Measurements from ENCODE around the gene BAIAP2L2. TPM values are rescaled to one million over a fixed set of nuclear protein-coding genes. Genes with fewer than 3 reads are reported as not detected.

The BAIAP2L2 gene
- total and polyA plus RNA-seq, 2 of the 4 experiments (the other 2 are of a cell fraction) = 0.18 to 0.46 TPM

DNA sequence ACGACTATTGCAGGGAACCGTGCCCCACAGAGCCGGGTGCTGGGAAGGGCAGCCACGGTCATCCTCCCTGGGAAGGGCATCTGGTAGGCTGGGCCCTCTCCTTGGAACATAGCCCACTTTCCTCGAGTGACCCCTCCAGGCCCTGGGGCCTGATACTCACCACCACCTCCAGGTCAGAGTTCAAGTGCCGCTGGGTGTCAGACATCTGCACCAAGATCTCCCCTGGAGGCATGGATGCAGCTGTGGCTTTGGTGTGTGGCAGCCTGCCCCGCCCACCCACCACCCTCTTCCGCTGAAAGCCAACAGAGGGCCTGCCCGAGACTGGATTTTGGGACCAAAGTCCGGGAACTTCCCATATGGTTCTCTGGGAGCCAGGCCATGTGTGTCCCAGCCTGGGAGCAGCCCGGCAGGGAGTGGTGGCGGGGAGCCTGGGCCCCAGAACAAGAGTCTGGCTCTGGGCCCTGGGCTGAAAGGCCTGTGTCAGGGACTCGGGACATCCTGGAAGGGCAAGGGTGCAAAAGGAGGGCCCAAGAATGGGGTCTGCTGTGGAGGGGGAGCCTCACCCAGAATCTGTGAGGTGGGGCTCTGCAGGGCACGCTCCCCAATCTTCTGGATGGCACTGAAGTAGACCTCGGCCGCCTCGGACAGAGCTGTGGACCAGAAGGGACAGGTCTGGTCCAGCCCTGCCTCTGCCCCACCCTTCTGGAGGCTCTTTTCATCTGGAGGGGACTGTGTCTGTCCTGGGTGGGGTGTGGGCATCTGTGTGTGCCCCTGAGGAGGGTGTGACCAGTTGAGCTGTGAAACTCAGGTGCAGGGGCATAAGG, 2.6 kb downstream of the BAIAP2L2 start:
- peaks cover 2% of the 10 kb centered on the region; the same call in 1 of the 2 replicates for H3K27me3 ChIP-seq (ENCODE audit: control insufficient read depth, insufficient read depth, low read length)
- no peak overlapping the region for H3K18ac ChIP-seq (ENCODE audit: low read depth, low read length)
- no peak overlapping the region for H3K4ac ChIP-seq (ENCODE audit: low read depth, low read length)
- ATAC-seq (ENCODE audit: low read depth) (no peak), DNase-seq (no peak)
- dilution Hi-C loops (cut with HindIII; ENCODE audit: low sequenced_read_pairs, unreplicated experiment) = no loop called here
- H3K4me1 ChIP-seq (ENCODE audit: control insufficient read depth, insufficient read depth, low read length) = no peaks in the 10 kb centered on the region
- H3K56ac ChIP-seq (ENCODE audit: extremely low read depth, insufficient read depth, low read length) = no peak overlapping the region
- no peak overlapping the region for H2BK15ac ChIP-seq (ENCODE audit: low read depth, low read length)
- no peak overlapping the region for H3K14ac ChIP-seq (replicated peaks; ENCODE audit: low read depth, low read length)
- in situ Hi-C loops (cut with MboI; ENCODE audit: low sequenced_read_pairs) = no loop called here
- no peak overlapping the region for H4K91ac ChIP-seq (ENCODE audit: insufficient read depth, low read depth, low read length)
- no peak overlapping the region for H2AK9ac ChIP-seq (replicated peaks; ENCODE audit: low read depth, low read length, poor library complexity)
- no peak overlapping the region for H3K9ac ChIP-seq (ENCODE audit: low read depth, low read length)
- no peak overlapping the region for H4K8ac ChIP-seq (ENCODE audit: low read depth in 2 of 2, low read length in 2 of 2)
- H2BK5ac ChIP-seq (ENCODE audit: low read depth, low read length, poor library complexity, severe bottlenecking) = no peak overlapping the region
- H4K20me1 ChIP-seq (ENCODE audit: insufficient read depth, low read length) = no peaks in the 10 kb centered on the region
- H4K5ac ChIP-seq (ENCODE audit: low read depth, low read length) = no peak overlapping the region
- no peak overlapping the region for H2AFZ ChIP-seq (replicated peaks; ENCODE audit: low read length, poor library complexity)
- no TSS peak for BruUV-seq (replicated peaks)
- no peaks in the 10 kb centered on the region for H3K36me3 ChIP-seq (ENCODE audit: control insufficient read depth, insufficient read depth, low read length)
- H3K23ac ChIP-seq (ENCODE audit: low read depth, low read length) = no peak overlapping the region
- H2AK5ac ChIP-seq (ENCODE audit: low read depth, low read length) = no peak overlapping the region
- H2BK120ac ChIP-seq (ENCODE audit: low read depth, low read length) = no peak overlapping the region
- POLR2A ChIA-PET (ENCODE audit: unreplicated experiment) = no interaction called here
- no peak overlapping the region for H3K27ac ChIP-seq (ENCODE audit: insufficient read depth, low read length)
- intact Hi-C loops (cut with micrococcal nuclease) = no loop called here
- CTCF ChIA-PET = no interaction called here
- no peak for TF ChIP-seq CHD1 (IDR thresholded peaks at IDR 0.05; ENCODE audit: low read depth, low read length)
- TF ChIP-seq MXI1 (IDR thresholded peaks at IDR 0.05; ENCODE audit: borderline replicate concordance, low read depth, low read length) = no peak
- no peak for TF ChIP-seq MAZ (IDR thresholded peaks at IDR 0.05; ENCODE audit: borderline replicate concordance, low read depth, low read length)
- TF ChIP-seq ELK1 (IDR thresholded peaks at IDR 0.05; ENCODE audit: borderline replicate concordance, low read depth, low read length) = no peak
- TF ChIP-seq POLR2A (IDR thresholded peaks at IDR 0.05; ENCODE audit: low read depth, low read length) = no peak
- TF ChIP-seq RCOR1 (IDR thresholded peaks at IDR 0.05; ENCODE audit: insufficient replicate concordance, low read length) = no peak
- TF ChIP-seq, protein P1, sequence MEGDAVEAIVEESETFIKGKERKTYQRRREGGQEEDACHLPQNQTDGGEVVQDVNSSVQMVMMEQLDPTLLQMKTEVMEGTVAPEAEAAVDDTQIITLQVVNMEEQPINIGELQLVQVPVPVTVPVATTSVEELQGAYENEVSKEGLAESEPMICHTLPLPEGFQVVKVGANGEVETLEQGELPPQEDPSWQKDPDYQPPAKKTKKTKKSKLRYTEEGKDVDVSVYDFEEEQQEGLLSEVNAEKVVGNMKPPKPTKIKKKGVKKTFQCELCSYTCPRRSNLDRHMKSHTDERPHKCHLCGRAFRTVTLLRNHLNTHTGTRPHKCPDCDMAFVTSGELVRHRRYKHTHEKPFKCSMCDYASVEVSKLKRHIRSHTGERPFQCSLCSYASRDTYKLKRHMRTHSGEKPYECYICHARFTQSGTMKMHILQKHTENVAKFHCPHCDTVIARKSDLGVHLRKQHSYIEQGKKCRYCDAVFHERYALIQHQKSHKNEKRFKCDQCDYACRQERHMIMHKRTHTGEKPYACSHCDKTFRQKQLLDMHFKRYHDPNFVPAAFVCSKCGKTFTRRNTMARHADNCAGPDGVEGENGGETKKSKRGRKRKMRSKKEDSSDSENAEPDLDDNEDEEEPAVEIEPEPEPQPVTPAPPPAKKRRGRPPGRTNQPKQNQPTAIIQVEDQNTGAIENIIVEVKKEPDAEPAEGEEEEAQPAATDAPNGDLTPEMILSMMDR (conservative IDR thresholded peaks at IDR 0.05; ENCODE audit: low read depth, low read length) = no peak
- no peak for TF ChIP-seq BHLHE40 (IDR thresholded peaks at IDR 0.05; ENCODE audit: low read depth, low read length)
- TF ChIP-seq, protein P2, sequence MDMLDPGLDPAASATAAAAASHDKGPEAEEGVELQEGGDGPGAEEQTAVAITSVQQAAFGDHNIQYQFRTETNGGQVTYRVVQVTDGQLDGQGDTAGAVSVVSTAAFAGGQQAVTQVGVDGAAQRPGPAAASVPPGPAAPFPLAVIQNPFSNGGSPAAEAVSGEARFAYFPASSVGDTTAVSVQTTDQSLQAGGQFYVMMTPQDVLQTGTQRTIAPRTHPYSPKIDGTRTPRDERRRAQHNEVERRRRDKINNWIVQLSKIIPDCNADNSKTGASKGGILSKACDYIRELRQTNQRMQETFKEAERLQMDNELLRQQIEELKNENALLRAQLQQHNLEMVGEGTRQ (IDR thresholded peaks at IDR 0.05; ENCODE audit: low read depth, low read length) = no peak
- no peak for TF ChIP-seq SMC3 (IDR thresholded peaks at IDR 0.05; ENCODE audit: low read depth, low read length)
- TF ChIP-seq RFX5 (IDR thresholded peaks at IDR 0.05; ENCODE audit: low read depth, low read length) = no peak
- no peak for TF ChIP-seq CEBPB (IDR thresholded peaks at IDR 0.05; ENCODE audit: low read depth, low read length)
- no peak for TF ChIP-seq NFE2L2 (IDR thresholded peaks at IDR 0.05; ENCODE audit: low read depth, low read length)
- no peak for TF ChIP-seq RAD21 (IDR thresholded peaks at IDR 0.05; ENCODE audit: low read length)
- no peak for TF ChIP-seq FOS (IDR thresholded peaks at IDR 0.05; ENCODE audit: low read depth, low read length)
- no peak for TF ChIP-seq MAFK (IDR thresholded peaks at IDR 0.05; ENCODE audit: low read depth, low read length)
- no peaks in the 10 kb centered on the region for H3K9me3 ChIP-seq (ENCODE audit: control insufficient read depth, insufficient read depth, low read length)
- H3K4me3 ChIP-seq (ENCODE audit: insufficient read depth, low read depth, low read length) = no peak overlapping the region
- 75% methylated on average over 9 of the region's 17 CpGs; no CpG with 5 or more reads in 1 of the 2 experiments for WGBS, 2 experiments (ENCODE audit: extremely low coverage in 2 of 2, insufficient read length in 1 of 2)
- H3K79me1 ChIP-seq (ENCODE audit: low read depth in 1 of 2, low read length in 2 of 2) = no peaks in the 10 kb centered on the region
- no peak overlapping the region for H3K4me2 ChIP-seq (ENCODE audit: low read depth, low read length)
- no peaks in the 10 kb centered on the region for H3K9me1 ChIP-seq (ENCODE audit: insufficient read depth, low read length)
- H2BK20ac ChIP-seq (ENCODE audit: low read depth, low read length) = no peak overlapping the region

Data from IMR-90 (cell line).